Bronchial epithelial cell (primary cell): ENCODE measurements around the gene ZKSCAN1. TPM values are rescaled to one million over a fixed set of nuclear protein-coding genes. Genes with fewer than 3 reads are reported as not detected.
"Not testable (repeated sequence)": the region's sequence is repeated elsewhere in the genome, so short reads cannot be mapped to it uniquely, and the experiment has no call there.

Source experiments
- DNase-seq: peaks from one replicate; pipeline ENCODE4 v3.0.0-alpha.2; 2010; ENCODE audit warnings: low read depth
- FAIRE-seq: peaks from 2 replicates; lab custom pipeline; 2011; peaks lifted over from hg19 to GRCh38; lab: Jason Lieb, UNC
- H3K27me3 ChIP-seq: 2 replicates; pipeline ENCODE4 v1.5.1; 2011; ENCODE audit warnings: low read length; ENCODE audit not compliant: control insufficient read depth, insufficient read depth
- H3K36me3 ChIP-seq: 2 replicates; pipeline ENCODE4 v1.5.1; 2011; ENCODE audit warnings: low read length; ENCODE audit not compliant: control insufficient read depth, insufficient read depth
- H3K4me3 ChIP-seq: 2 replicates; pipeline ENCODE4 v1.5.1; 2011; ENCODE audit warnings: mild to moderate bottlenecking, low read depth, low read length, control low read depth
- total RNA-seq: library from RNA; depleted of rRNA; stranded (reverse); fragments of >200 nt; gene quantifications from 2 replicates; pipeline ENCODE4 v1.2.1, GENCODE V29; 2014
- TF ChIP-seq, protein P1 (sequence below): IDR thresholded peaks from 2 replicates; pipeline ENCODE4 v1.5.1; 2011; ENCODE audit warnings: mild to moderate bottlenecking, moderate library complexity, low read length, control low read depth, inconsistent platforms; ENCODE audit not compliant: insufficient read depth, severe bottlenecking

ZKSCAN1 gene
- total RNA-seq, 1 donor from 2014 or later = 25.0 TPM

GRCh38 chr7:99997545-99998137 is 17.8 kb upstream of the ZKSCAN1 start:
- H3K4me3 ChIP-seq = peak overlapping the region; percentile 32
- H3K36me3 ChIP-seq = no peaks in the 10 kb centered on the region
- no peaks in the 10 kb centered on the region for H3K27me3 ChIP-seq
- TF ChIP-seq, protein P1, sequence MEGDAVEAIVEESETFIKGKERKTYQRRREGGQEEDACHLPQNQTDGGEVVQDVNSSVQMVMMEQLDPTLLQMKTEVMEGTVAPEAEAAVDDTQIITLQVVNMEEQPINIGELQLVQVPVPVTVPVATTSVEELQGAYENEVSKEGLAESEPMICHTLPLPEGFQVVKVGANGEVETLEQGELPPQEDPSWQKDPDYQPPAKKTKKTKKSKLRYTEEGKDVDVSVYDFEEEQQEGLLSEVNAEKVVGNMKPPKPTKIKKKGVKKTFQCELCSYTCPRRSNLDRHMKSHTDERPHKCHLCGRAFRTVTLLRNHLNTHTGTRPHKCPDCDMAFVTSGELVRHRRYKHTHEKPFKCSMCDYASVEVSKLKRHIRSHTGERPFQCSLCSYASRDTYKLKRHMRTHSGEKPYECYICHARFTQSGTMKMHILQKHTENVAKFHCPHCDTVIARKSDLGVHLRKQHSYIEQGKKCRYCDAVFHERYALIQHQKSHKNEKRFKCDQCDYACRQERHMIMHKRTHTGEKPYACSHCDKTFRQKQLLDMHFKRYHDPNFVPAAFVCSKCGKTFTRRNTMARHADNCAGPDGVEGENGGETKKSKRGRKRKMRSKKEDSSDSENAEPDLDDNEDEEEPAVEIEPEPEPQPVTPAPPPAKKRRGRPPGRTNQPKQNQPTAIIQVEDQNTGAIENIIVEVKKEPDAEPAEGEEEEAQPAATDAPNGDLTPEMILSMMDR = peak; percentile 39
- DNase-seq = no peak
- FAIRE-seq = no peak

GRCh38 chr7:100000239-100000638 is 15.2 kb upstream of the ZKSCAN1 start:
- Histone ChIP-seq H3K4me3 (no peak overlapping the region), H3K27me3 (peaks cover 2% of the 10 kb centered on the region), H3K36me3 (no peaks in the 10 kb centered on the region)
- FAIRE-seq (no peak), DNase-seq (no peak)
- TF ChIP-seq, protein P1 = no peak

GRCh38 chr7:100003711-100004661 is 11.4 kb upstream of the ZKSCAN1 start:
- TF ChIP-seq, protein P1 = no peak
- DNase-seq = no peak
- Histone ChIP-seq H3K27me3 (peaks cover 2% of the 10 kb centered on the region), H3K4me3 (no peak overlapping the region), H3K36me3 (no peaks in the 10 kb centered on the region)
- no peak for FAIRE-seq

- TF ChIP-seq, protein P1 = no peak
- Histone ChIP-seq H3K4me3 (no peak overlapping the region), H3K36me3 (no peaks in the 10 kb centered on the region), H3K27me3 (peaks cover 2% of the 10 kb centered on the region)
- DNase-seq = no peak
- no peak for FAIRE-seq
Measured at GRCh38 chr7:100007887-100008286, 7.5 kb upstream of the ZKSCAN1 start.

DNA sequence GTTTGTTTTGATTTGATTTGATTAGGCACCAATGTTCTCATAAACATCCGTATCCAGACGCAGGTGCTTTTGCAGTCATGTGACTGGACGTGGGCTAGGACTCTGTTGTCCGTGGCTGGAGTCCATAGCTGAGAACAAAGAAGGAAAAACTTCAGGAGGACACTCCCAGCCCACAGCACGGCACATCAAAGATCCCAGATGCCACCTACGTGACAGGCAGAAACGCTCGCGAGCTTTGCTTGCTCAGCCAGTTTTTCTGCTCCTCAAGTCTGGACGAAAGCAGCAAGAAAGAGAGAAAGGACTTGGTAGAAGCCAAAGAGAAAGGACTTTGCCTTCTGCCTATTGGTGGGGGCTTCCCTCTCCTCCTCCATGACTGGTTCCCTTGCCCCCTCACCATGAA is 6.9 kb upstream of the ZKSCAN1 start:
- TF ChIP-seq, protein P1 = no peak
- FAIRE-seq (no peak), DNase-seq (peak; percentile 29)
- Histone ChIP-seq H3K27me3 (peaks cover 2% of the 10 kb centered on the region), H3K4me3 (no peak overlapping the region), H3K36me3 (no peaks in the 10 kb centered on the region)

- not testable (repeated sequence) for H3K36me3 ChIP-seq, H3K4me3 ChIP-seq, FAIRE-seq, H3K27me3 ChIP-seq, DNase-seq
Measured at GRCh38 chr7:100009952-100010351, 5.4 kb upstream of the ZKSCAN1 start.
